Measurements from ENCODE around the gene LEFTY1.
"Not testable (repeated sequence)": the region's sequence is repeated elsewhere in the genome, so short reads cannot be mapped to it uniquely, and the experiment has no call there.

The LEFTY1 gene

GRCh38 chr1:225888898-225889601, at the start of gene LEFTY1:
Gene LEFTY1 (minus strand): TSS chr1:225889146. CDS start chr1:225889066, 80 bp downstream.
- DNase-seq: no peak

- DNase-seq: no peak
These were observed 48.4 kb upstream of the LEFTY1 start for GRCh38 chr1:225937048-225937968.

- DNase-seq: no peak
These were observed 47.6 kb upstream of the LEFTY1 start for GRCh38 chr1:225936523-225936922.

GRCh38 chr1:225936086-225936485, 47.1 kb upstream of the LEFTY1 start:
- DNase-seq: not testable (repeated sequence)

- no peak for DNase-seq
These were observed 45.8 kb upstream of the LEFTY1 start for GRCh38 chr1:225934711-225935110.

- DNase-seq: no peak
These were observed 44.1 kb upstream of the LEFTY1 start for GRCh38 chr1:225933072-225933471.

GRCh38 chr1:225931270-225932136, 42.6 kb upstream of the LEFTY1 start:
- DNase-seq: no peak

- no peak for DNase-seq
These were observed 41.6 kb upstream of the LEFTY1 start for GRCh38 chr1:225930566-225930965.

GRCh38 chr1:225929462-225929861, 40.5 kb upstream of the LEFTY1 start:
- not testable (repeated sequence) for DNase-seq

GRCh38 chr1:225928186-225929175, 39.5 kb upstream of the LEFTY1 start:
- DNase-seq: no peak

- no peak for DNase-seq
These were observed 37.7 kb upstream of the LEFTY1 start for GRCh38 chr1:225926551-225927113.

- DNase-seq: peak; percentile 96
These were observed 35.0 kb upstream of the LEFTY1 start, which contains the start of gene PYCR2 for GRCh38 chr1:225923692-225924555. Gene PYCR2 (minus strand): TSS chr1:225924250. CDS start chr1:225924110, 140 bp downstream.

- no peak for DNase-seq
These were observed 34.4 kb upstream of the LEFTY1 start for GRCh38 chr1:225923381-225923691.

- DNase-seq: no peak
These were observed 33.1 kb upstream of the LEFTY1 start for GRCh38 chr1:225921734-225922709.

- no peak for DNase-seq
These were observed 31.0 kb upstream of the LEFTY1 start for GRCh38 chr1:225919906-225920305.

GRCh38 chr1:225918280-225918679, 29.3 kb upstream of the LEFTY1 start:
- no peak for DNase-seq

- DNase-seq: no peak
These were observed 28.6 kb upstream of the LEFTY1 start for GRCh38 chr1:225917536-225917935.

- DNase-seq: no peak
These were observed 28.2 kb upstream of the LEFTY1 start for GRCh38 chr1:225917101-225917500.

GRCh38 chr1:225915538-225915991, 26.6 kb upstream of the LEFTY1 start:
- DNase-seq: no peak

Data from activated CD4-positive, CD25-positive, alpha-beta regulatory T cell treated with anti-CD3 and anti-CD28 coated beads, Interleukin-2, amount 50 U/mL, for 72 hours (primary cell).